ENCODE results near the gene CIT.
A peak's percentile ranks its signal among the peaks of the same experiment; 100 is the strongest.

CIT gene

DNA sequence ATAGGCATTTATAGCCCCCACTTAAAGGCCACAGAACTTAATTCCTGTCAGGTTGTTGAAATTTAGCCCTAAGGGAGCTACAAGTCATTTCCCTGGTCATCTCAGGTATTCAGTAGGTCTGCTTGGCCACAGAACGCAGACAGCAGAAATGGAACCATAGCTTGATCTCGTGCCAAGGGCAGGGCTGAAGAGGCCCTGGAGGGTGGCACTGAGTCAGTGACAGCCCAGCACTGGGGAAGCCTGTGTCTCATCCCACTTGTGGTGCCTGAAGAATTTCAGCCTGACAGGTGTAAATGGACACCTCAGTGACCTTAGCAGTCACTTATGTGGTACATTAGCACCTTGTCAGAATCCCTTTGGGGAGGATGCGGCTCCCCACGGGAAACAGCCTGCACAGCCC is 202.6 kb downstream of the CIT start:
- TF ChIP-seq ZFX (IDR thresholded peaks at IDR 0.05; ENCODE audit: borderline replicate concordance), result no peak
- TF ChIP-seq, protein P1, sequence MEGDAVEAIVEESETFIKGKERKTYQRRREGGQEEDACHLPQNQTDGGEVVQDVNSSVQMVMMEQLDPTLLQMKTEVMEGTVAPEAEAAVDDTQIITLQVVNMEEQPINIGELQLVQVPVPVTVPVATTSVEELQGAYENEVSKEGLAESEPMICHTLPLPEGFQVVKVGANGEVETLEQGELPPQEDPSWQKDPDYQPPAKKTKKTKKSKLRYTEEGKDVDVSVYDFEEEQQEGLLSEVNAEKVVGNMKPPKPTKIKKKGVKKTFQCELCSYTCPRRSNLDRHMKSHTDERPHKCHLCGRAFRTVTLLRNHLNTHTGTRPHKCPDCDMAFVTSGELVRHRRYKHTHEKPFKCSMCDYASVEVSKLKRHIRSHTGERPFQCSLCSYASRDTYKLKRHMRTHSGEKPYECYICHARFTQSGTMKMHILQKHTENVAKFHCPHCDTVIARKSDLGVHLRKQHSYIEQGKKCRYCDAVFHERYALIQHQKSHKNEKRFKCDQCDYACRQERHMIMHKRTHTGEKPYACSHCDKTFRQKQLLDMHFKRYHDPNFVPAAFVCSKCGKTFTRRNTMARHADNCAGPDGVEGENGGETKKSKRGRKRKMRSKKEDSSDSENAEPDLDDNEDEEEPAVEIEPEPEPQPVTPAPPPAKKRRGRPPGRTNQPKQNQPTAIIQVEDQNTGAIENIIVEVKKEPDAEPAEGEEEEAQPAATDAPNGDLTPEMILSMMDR (IDR thresholded peaks at IDR 0.05), result no peak
- H3K27ac ChIP-seq, result no peak overlapping the region

DNA sequence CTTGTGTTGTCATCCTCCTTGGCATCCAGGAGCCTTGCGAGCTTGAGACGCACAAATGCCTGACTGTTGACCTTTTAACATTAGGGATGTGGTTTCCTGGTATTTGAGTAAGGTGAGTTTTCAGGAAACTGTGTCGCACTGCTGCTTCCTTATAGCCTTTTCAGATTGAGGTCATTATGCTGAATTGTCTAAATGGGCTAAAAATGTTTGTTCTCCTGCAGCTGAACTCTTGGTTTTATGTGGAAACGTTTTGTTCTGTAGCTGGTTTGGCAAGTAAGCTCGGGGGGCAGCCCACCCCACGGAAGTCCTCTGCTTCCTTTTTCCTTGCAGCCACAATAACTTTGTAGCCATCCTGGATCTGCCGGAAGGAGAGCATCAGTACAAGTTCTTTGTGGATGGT is 203.5 kb downstream of the CIT start:
- no peak overlapping the region for H3K27ac ChIP-seq
- TF ChIP-seq, protein P1 (IDR thresholded peaks at IDR 0.05), result no peak
- TF ChIP-seq ZFX (IDR thresholded peaks at IDR 0.05; ENCODE audit: borderline replicate concordance), result no peak

GRCh38 chr12:119672194-119672593 is 204.9 kb downstream of the CIT start:
- no peak for TF ChIP-seq ZFX (IDR thresholded peaks at IDR 0.05; ENCODE audit: borderline replicate concordance)
- TF ChIP-seq, protein P1 (IDR thresholded peaks at IDR 0.05), result no peak
- H3K27ac ChIP-seq, result no peak overlapping the region

DNA sequence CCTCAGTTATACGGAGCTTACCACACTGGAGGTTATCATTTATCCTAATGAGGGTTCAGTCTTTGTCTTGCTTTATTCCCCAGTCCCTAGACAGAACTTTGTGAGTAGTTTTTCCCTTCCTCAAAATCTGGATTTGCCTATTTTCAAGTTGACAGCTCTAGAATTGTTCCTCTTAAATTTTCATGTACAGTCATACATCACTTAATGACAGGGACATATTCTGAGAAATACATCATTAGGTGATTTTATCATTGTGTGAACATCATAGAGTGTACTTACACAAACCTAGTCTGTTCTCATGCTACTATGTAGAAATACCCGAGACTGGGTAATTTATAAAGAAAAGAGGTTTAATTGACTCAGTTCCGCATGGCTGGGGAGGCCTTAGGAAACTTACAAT is 206.1 kb downstream of the CIT start:
- TF ChIP-seq, protein P1 (IDR thresholded peaks at IDR 0.05), result no peak
- no peak for TF ChIP-seq ZFX (IDR thresholded peaks at IDR 0.05; ENCODE audit: borderline replicate concordance)

DNA sequence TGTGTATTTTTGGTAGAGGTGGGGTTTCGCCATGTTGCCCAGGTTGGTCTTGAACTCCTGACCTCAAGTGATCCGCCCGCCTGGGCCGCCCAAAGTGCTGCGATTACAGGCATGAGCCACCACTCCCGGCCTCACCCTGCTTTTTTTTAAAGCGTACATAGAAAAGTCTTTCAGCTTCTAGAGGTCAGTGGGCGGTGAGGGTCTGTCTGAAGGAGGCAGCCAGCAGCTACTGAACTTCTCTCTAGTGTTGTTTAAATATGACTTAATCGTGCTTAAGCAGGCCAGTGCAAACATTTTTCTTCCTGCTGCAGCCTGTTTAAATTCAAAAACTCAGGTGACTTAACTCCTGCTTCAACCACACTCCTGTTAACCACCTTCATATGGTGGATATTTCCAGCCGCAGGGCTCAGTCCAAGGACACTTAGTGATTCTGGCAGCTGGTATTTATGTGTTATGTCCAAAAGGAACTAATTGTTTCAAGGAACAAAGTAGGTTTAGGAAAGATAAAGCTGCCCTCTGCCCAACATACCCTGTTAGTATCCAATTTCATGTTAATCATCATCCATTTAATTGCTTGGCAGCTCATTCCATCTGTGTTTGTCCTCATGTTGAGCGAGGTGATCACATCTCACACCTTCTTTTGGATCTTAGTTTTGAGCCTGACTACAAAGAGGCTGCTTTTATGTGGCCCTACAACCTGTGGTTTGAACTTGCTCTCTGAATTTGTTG is 207.2 kb downstream of the CIT start:
- no peak for TF ChIP-seq ZFX (IDR thresholded peaks at IDR 0.05; ENCODE audit: borderline replicate concordance)
- TF ChIP-seq, protein P1 (IDR thresholded peaks at IDR 0.05), result no peak
- H3K27ac ChIP-seq, result peak overlapping the region; percentile 91

More for the DNA sequence above, 206.1 kb downstream of the CIT start:
- no peak overlapping the region for H3K27ac ChIP-seq

DNA sequence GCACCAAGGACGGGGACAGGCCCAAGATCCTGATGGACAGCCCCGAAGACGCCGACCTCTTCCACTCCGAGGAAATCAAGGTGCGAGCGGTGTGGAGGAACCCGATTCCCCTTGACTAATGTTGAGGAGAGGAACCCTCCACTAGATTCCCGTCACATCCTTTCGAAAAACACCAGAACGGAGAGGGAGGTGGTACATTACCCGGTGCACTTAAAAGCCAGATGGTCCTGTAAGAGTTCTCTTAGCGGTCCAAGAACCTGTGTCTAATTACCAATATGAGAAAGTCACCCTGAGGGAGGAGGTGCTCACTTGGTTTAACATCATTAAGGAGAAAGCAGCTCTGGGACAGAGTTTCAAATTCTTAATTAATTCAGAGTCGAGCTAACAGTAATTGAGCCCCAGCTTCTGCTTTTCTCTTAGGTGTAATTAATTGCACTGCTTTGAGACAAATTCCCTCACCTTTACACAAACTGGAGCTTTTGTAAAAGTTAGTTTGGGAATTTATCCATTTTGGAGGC is 208.7 kb downstream of the CIT start:
- peak overlapping the region; percentile 91 for H3K27ac ChIP-seq
- no peak for TF ChIP-seq ZFX (IDR thresholded peaks at IDR 0.05; ENCODE audit: borderline replicate concordance)
- TF ChIP-seq, protein P1 (IDR thresholded peaks at IDR 0.05), result no peak

DNA sequence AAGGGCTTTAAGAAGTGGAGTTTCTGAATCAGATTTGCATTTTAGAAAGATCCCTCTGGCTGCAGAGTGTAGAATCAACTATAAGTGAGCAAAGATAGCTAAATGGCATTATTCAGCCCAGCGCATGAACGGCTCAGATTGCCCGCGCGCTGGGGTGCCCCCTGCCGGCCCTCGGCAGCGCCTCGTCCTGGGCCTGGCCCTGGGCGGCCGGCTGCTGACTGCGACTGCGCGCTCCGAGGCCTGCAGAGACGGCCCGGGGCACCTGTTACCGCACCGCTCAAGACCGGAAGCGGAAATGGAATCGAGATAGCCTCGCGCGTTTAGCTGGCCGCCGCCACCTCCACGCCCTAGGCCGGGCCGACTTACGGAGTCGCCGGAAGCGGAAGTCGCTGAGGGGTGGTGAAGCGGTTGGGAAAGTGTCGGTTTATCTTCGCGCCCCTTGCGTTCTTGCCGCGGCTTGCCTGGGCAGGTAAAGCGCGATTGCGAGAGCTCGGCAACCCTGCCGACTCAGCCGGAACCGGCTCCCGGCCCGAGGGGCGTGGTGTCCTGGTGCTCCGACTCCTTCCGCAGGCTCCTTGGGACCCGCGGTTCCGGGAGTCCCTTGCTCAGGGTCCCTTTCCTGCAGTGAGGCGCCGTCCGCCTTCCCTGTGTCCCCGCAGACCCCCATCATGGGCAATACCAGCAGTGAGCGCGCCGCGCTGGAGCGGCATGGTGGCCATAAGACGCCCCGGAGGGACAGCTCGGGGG is 209.4 kb downstream of the CIT start, which contains the start of gene PRKAB1:
PRKAB1 (plus strand) TSS at position 557 of the 747 bp plus-strand sequence; CDS start at position 669, 112 bp downstream.
- peak within 1 kb of the TSS; percentile 91 for H3K27ac ChIP-seq
- TF ChIP-seq, protein P1 (IDR thresholded peaks at IDR 0.05), result peak; percentile 100
- no peak for TF ChIP-seq ZFX (IDR thresholded peaks at IDR 0.05; ENCODE audit: borderline replicate concordance)

All from 22Rv1 (cell line).